ENCODE measurements around the gene NCK1. TPM values are rescaled to one million over a fixed set of nuclear protein-coding genes. Genes with fewer than 3 reads are reported as not detected.
"Not testable (repeated sequence)": the region's sequence is repeated elsewhere in the genome, so short reads cannot be mapped to it uniquely, and the experiment has no call there.

The NCK1 gene
- total RNA-seq, 4 donors from 2014 or later, result 35.4 to 44.6 (median 42.7) TPM

DNA sequence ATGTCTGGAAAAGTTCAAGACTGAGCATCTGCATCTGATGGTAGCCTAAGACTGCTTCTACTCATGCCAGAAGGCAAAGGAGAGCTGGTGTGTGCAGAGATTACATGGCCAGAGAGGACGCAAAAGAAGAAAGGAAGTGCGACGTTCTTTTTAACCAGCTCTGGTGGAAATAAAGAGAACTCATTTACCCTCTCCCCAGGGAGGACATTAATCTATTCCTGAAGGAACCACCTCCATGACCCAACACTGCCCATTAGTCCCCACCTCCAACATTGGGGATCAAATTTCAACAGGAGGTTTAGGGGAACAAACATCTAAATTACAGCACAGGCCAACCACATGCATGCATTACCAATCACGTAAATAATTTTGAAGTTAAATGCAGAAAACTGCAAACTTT, 1.5 kb upstream of the NCK1 start:
- no peaks in the 10 kb centered on the region for H3K36me3 ChIP-seq
- peak overlapping the region; percentile 89 to 93 for H3K4me3 ChIP-seq
- no peaks in the 10 kb centered on the region for H3K27me3 ChIP-seq
- no peak for ATAC-seq
- peak overlapping the region in 2 of 4 donors; percentile 95 to 96 for H3K27ac ChIP-seq
- TF ChIP-seq, protein P1, sequence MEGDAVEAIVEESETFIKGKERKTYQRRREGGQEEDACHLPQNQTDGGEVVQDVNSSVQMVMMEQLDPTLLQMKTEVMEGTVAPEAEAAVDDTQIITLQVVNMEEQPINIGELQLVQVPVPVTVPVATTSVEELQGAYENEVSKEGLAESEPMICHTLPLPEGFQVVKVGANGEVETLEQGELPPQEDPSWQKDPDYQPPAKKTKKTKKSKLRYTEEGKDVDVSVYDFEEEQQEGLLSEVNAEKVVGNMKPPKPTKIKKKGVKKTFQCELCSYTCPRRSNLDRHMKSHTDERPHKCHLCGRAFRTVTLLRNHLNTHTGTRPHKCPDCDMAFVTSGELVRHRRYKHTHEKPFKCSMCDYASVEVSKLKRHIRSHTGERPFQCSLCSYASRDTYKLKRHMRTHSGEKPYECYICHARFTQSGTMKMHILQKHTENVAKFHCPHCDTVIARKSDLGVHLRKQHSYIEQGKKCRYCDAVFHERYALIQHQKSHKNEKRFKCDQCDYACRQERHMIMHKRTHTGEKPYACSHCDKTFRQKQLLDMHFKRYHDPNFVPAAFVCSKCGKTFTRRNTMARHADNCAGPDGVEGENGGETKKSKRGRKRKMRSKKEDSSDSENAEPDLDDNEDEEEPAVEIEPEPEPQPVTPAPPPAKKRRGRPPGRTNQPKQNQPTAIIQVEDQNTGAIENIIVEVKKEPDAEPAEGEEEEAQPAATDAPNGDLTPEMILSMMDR (IDR thresholded peaks at IDR 0.05), result no peak
- no peak for TF ChIP-seq POLR2AphosphoS5 (IDR thresholded peaks at IDR 0.05)
- no peak for TF ChIP-seq POLR2A (IDR thresholded peaks at IDR 0.05)
- no peak for TF ChIP-seq EP300 (IDR thresholded peaks at IDR 0.05)
- 58 to 66% methylated on average over 4 of the region's 4 CpGs for WGBS, 2 donors (ENCODE audit: low coverage in 1 of 2)
- H3K4me1 ChIP-seq, result peaks cover 0 to 37% (median 0%) of the 10 kb centered on the region in 3 donors
- no peaks in the 10 kb centered on the region for H3K9me3 ChIP-seq

DNA sequence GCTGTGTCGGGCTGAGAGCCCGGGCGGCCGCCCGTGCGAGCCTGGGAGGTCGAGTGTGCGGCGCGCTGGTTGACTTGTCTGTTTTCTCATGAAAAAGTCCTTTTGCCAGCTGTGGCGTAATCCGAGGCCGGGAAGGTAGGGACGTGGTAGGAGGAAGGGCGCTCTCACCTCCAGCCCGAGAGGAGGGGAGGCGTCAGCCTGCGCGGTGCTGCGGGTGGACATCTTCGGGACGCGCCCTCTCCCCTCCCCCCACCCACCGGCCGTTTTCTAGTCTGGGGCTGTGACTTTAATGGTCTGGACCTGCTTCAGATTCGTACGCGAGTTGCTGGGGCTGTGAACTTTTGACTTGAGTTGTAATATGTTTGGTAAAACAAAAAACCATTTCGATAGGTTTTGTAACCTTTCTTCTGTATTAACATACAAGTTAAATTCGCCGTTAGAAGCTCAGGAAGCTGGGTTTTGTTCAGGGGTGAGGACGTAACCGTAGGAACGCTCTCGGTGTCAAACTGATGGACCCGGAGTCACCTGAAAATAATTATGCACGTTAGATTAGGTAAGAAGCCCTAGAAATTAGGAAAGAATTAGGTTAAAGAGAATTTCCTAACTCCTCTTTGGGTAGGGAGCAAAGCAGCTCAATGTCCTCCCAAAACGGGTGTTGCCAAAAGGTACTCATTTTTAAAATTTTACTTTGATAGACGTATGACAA, 762 bp downstream of the NCK1 start:
- ATAC-seq, result peak; percentile 35
- WGBS, 2 donors (ENCODE audit: low coverage in 1 of 2), result 1 to 2% methylated on average over 11 of the region's 39 CpGs
- Histone ChIP-seq H3K27ac (peak overlapping the region; percentile 94 to 98 (median 96)), H3K27me3 (no peaks in the 10 kb centered on the region), H3K36me3 (no peaks in the 10 kb centered on the region), H3K9me3 (no peaks in the 10 kb centered on the region), H3K4me1 (peaks cover 0 to 37% (median 0%) of the 10 kb centered on the region in 3 donors), H3K4me3 (peak overlapping the region; percentile 89 to 93)
- TF ChIP-seq POLR2AphosphoS5 (IDR thresholded peaks at IDR 0.05), result peak; percentile 2
- TF ChIP-seq POLR2A (IDR thresholded peaks at IDR 0.05), result no peak
- TF ChIP-seq, protein P1 (IDR thresholded peaks at IDR 0.05), result no peak
- TF ChIP-seq EP300 (IDR thresholded peaks at IDR 0.05), result no peak

DNA sequence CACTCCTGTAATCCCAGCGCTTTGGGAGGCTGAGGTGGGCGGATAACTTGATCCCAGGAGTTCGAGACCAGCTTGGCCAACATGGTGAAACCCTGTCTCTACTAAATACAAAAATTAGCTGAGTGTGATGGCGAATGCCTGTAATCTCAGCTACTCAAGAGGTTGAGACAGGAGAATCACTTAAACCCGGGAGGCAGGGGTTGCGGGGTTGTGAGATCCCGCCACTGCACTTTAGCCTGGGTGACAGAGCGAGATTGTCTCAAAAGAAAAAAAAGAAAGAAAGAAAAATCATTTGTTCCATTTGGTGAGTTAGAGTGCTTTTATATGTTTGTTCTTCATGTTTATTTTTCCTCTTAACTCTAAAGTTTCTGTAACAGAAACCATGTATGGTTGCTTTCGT, 7.3 kb downstream of the NCK1 start:
- ATAC-seq, result no peak
- no peak for TF ChIP-seq EP300 (IDR thresholded peaks at IDR 0.05)
- TF ChIP-seq POLR2AphosphoS5 (IDR thresholded peaks at IDR 0.05), result no peak
- TF ChIP-seq, protein P1 (IDR thresholded peaks at IDR 0.05), result no peak
- no peak for TF ChIP-seq POLR2A (IDR thresholded peaks at IDR 0.05)
- Histone ChIP-seq H3K4me3 (no peak overlapping the region), H3K4me1 (peaks cover 0 to 24% (median 0%) of the 10 kb centered on the region in 3 donors), H3K36me3 (peaks cover 0 to 17% of the 10 kb centered on the region in 2 donors), H3K27me3 (no peaks in the 10 kb centered on the region), H3K27ac (no peak overlapping the region), H3K9me3 (no peaks in the 10 kb centered on the region)
- 90 to 95% methylated on average over 9 of the region's 9 CpGs for whole genome bisulfite sequencing, 2 donors (ENCODE audit: low coverage in 1 of 2)

DNA sequence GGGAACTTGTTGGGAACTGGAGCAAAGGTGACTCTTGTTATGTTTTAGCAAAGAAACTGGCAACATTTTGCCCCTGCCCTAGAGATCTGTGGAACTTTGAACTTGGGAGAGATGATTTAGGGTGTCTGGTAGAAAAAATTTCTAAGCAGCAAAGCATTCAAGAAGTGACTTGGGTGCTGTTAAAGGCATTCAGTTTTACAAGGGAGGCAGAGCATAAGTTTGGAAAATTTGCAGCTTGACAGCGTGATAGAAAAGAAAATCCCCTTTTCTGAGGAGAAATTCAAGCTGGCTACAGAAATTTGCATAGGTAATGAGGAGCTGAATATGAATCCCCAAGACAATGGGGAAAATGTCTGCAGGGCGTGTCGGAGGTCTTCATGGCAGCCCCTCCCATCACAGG, 10.2 kb downstream of the NCK1 start:
- H3K4me3 ChIP-seq, H3K27me3 ChIP-seq, ATAC-seq, H3K27ac ChIP-seq, H3K9me3 ChIP-seq: not testable (repeated sequence)
- Histone ChIP-seq H3K36me3 (peaks cover 0 to 17% of the 10 kb centered on the region in 2 donors), H3K4me1 (peaks cover 0 to 24% (median 2%) of the 10 kb centered on the region in 3 donors)
- WGBS, 2 donors (ENCODE audit: low coverage in 1 of 2), result 100% methylated on average over 2 of the region's 3 CpGs

DNA sequence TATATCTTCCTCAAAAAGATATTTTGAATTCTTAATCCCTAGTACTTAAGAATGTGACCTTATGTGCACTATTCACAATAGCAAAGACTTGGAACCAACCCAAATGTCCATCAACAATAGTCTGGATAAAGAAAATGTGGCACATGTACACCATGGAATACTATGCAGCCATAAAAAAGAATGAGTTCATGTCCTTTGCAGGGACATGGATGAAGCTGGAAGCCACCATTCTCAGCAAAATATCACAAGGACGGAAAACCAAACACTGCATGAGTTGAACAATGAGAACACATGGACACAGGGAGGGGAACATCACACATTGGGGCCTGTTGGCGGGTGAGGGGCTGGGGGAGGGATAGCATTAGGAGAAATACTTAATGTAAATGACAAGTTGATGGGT, 17.5 kb downstream of the NCK1 start:
- not testable (repeated sequence) for H3K27me3 ChIP-seq, ATAC-seq, H3K27ac ChIP-seq, H3K4me3 ChIP-seq, H3K36me3 ChIP-seq, H3K9me3 ChIP-seq
- WGBS, 2 donors (ENCODE audit: low coverage in 1 of 2), result no CpG with 5 or more reads among the region's 2 CpGs
- peaks cover 0 to 26% (median 6%) of the 10 kb centered on the region in 3 donors for H3K4me1 ChIP-seq

DNA sequence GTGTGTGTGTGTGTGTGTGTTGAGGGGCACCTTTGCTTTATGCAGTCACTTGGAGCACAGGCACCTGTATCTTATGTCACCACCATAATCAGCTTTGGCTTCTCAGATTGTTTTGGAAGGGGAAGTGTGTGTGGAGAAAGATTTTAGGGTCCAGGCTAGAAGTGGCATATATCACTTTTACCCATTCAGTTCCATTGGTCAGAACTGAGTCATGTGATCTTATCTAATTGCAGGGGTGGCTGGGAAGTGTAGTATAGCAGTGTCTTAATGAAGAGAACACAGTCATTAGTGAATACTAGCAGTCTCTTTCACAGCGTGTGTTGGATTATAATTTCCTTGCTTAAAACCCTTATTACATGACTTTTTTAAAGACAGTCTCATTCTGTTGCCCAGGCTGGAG, 20.6 kb downstream of the NCK1 start:
- no peak for ATAC-seq

More for the DNA sequence above, 20.6 kb downstream of the NCK1 start:
- H3K27me3 ChIP-seq, result no peaks in the 10 kb centered on the region
- H3K4me3 ChIP-seq, result no peak overlapping the region
- TF ChIP-seq, protein P1 (IDR thresholded peaks at IDR 0.05), result no peak
- TF ChIP-seq EP300 (IDR thresholded peaks at IDR 0.05), result no peak
- no peak for TF ChIP-seq POLR2AphosphoS5 (IDR thresholded peaks at IDR 0.05)
- no peak for TF ChIP-seq POLR2A (IDR thresholded peaks at IDR 0.05)
- no peak overlapping the region for H3K27ac ChIP-seq
- H3K4me1 ChIP-seq, result peaks cover 8 to 41% (median 12%) of the 10 kb centered on the region in 3 donors
- no peaks in the 10 kb centered on the region for H3K36me3 ChIP-seq
- WGBS, 2 donors (ENCODE audit: low coverage in 1 of 2), result 89 to 100% methylated on average over 1 of the region's 1 CpG
- H3K9me3 ChIP-seq, result no peaks in the 10 kb centered on the region

All from gastroesophageal sphincter (tissue), 4 donors.